Endodermal cell (in vitro differentiated cells): ENCODE data around the gene DMRTC2. TPM values are rescaled to one million over a fixed set of nuclear protein-coding genes. Genes with fewer than 3 reads are reported as not detected.
A peak's percentile ranks its signal among the peaks of the same experiment; 100 is the strongest.

Source experiments
- DNase-seq: peaks from one replicate; pipeline ENCODE4 v3.0.0-alpha.2; 2017
- H3K27ac ChIP-seq: 2 replicates; pipeline ENCODE4 v1.5.1; 2013; ENCODE audit warnings: mild to moderate bottlenecking, low read depth, low read length, moderate library complexity
- H3K27me3 ChIP-seq: 2 replicates; pipeline ENCODE4 v1.6.1; 2013; ENCODE audit warnings: mild to moderate bottlenecking, low read length, moderate library complexity; ENCODE audit not compliant: insufficient read depth, control insufficient read depth, poor library complexity, severe bottlenecking
- H3K36me3 ChIP-seq: 2 replicates; pipeline ENCODE4 v1.7.0; 2013; ENCODE audit warnings: mild to moderate bottlenecking, low read length, moderate library complexity; ENCODE audit not compliant: control insufficient read depth, insufficient read depth
- H3K4me1 ChIP-seq: one replicate; pipeline ENCODE4 v1.7.0; 2013; ENCODE audit warnings: low read length; ENCODE audit not compliant: control insufficient read depth, insufficient read depth
- H3K4me3 ChIP-seq: 2 replicates; pipeline ENCODE4 v1.5.1; 2013; ENCODE audit warnings: mild to moderate bottlenecking, low read length, moderate library complexity
- H3K9ac ChIP-seq: 2 replicates; pipeline ENCODE4 v1.6.1; 2013; ENCODE audit warnings: mild to moderate bottlenecking, low read length, moderate library complexity; ENCODE audit not compliant: poor library complexity, severe bottlenecking; ENCODE audit errors: extremely low read depth
- H3K9me3 ChIP-seq: 2 replicates; pipeline ENCODE4 v1.6.1; 2013; ENCODE audit warnings: mild to moderate bottlenecking, low read length, moderate library complexity; ENCODE audit not compliant: control insufficient read depth
- H3K27ac Mint-ChIP-seq: 2 replicates; pipeline ENCODE4 v1.8.0; 2020; ENCODE audit warnings: mixed read lengths
- H3K27me3 Mint-ChIP-seq: 2 replicates; pipeline ENCODE4 v1.8.0; 2021; ENCODE audit warnings: mild to moderate bottlenecking, mixed read lengths; ENCODE audit not compliant: insufficient read depth
- H3K36me3 Mint-ChIP-seq: 2 replicates; pipeline ENCODE4 v1.8.0; 2020; ENCODE audit warnings: low read depth, mixed read lengths
- H3K4me1 Mint-ChIP-seq: 2 replicates; pipeline ENCODE4 v1.8.0; 2020; ENCODE audit warnings: mixed read lengths
- H3K4me3 Mint-ChIP-seq: 2 replicates; pipeline ENCODE4 v1.8.0; 2020; ENCODE audit warnings: mild to moderate bottlenecking, moderate library complexity, mixed read lengths
- H3K9me3 Mint-ChIP-seq: 2 replicates; pipeline ENCODE4 v1.8.0; 2020; ENCODE audit warnings: mild to moderate bottlenecking, mixed read lengths
- CTCF ChIP-seq: fragments of 200-600 bp; sonication (generic); conservative IDR thresholded peaks from 2 replicates; pipeline ENCODE4 v1.5.0; 2021; ENCODE audit warnings: antibody characterized with exemption, mild to moderate bottlenecking
- WGBS, 2 experiments: methylation state at CpG; one replicate each; pipeline versions ENCODE4 v1.1.5 to v1.1.7; 2013; ENCODE audit warnings: missing lambda C conversion rate in 2 of 2, mixed read lengths in 1 of 2; ENCODE audit not compliant: insufficient coverage in 1 of 2, insufficient read length in 1 of 2; 5-methylcytosine and 5-hydroxymethylcytosine counted together
- total RNA-seq, 2 donors: library from RNA; stranded (reverse); fragmentation: NEBNext Ultra II Directional in 1 of 2; extraction: Animal tissue kit (Norgen Biotek cat#: 25700) in 1 of 2; gene quantifications; 2 replicates in 1 of 2; 3 replicates in 1 of 2; pipeline ENCODE4 v1.2.1, GENCODE V29; 2021

DMRTC2 gene
- total RNA-seq, 2 donors from 2014 or later = not detected

- Mint-ChIP-seq H3K4me3 (no peak overlapping the region), H3K27me3 (peaks cover 17% of the 10 kb centered on the region), H3K4me1 (peaks cover 2% of the 10 kb centered on the region), H3K9me3 (peaks cover 21% of the 10 kb centered on the region), H3K36me3 (no peaks in the 10 kb centered on the region), H3K27ac (no peak overlapping the region)
- H3K4me1 ChIP-seq = no peaks in the 10 kb centered on the region
- H3K9ac ChIP-seq = no peak overlapping the region
- no peak for DNase-seq
- no peak overlapping the region for H3K27ac ChIP-seq
- H3K36me3 ChIP-seq = no peaks in the 10 kb centered on the region
- no peak overlapping the region for H3K4me3 ChIP-seq
- WGBS, 2 experiments = 65 to 85% methylated on average over 3 to 9 of the region's 9 CpGs
- TF ChIP-seq CTCF = no peak
- H3K27me3 ChIP-seq = peaks cover 5% of the 10 kb centered on the region
- H3K9me3 ChIP-seq = no peaks in the 10 kb centered on the region
Observed at GRCh38 chr19:41799444-41800000, 45.3 kb upstream of the DMRTC2 start.

GRCh38 chr19:41801031-41801430 lies 43.8 kb upstream of the DMRTC2 start:
- DNase-seq = peak; percentile 17
- Histone ChIP-seq H3K27me3 (peaks cover 5% of the 10 kb centered on the region), H3K9ac (no peak overlapping the region), H3K27ac (no peak overlapping the region), H3K4me3 (no peak overlapping the region), H3K36me3 (no peaks in the 10 kb centered on the region), H3K4me1 (no peaks in the 10 kb centered on the region), H3K9me3 (no peaks in the 10 kb centered on the region)
- WGBS, 2 experiments = 82 to 83% methylated on average over 4 of the region's 4 CpGs
- Mint-ChIP-seq H3K9me3 (peaks cover 28% of the 10 kb centered on the region), H3K36me3 (no peaks in the 10 kb centered on the region), H3K27me3 (peaks cover 17% of the 10 kb centered on the region), H3K4me3 (no peak overlapping the region), H3K27ac (no peak overlapping the region), H3K4me1 (peaks cover 2% of the 10 kb centered on the region)
- no peak for TF ChIP-seq CTCF

GRCh38 chr19:41801792-41802211 lies 43.0 kb upstream of the DMRTC2 start:
- TF ChIP-seq CTCF = no peak
- peak; percentile 27 for DNase-seq
- no peak overlapping the region for H3K4me3 Mint-ChIP-seq
- H3K4me1 Mint-ChIP-seq = peaks cover 2% of the 10 kb centered on the region
- H3K4me1 ChIP-seq = no peaks in the 10 kb centered on the region
- H3K4me3 ChIP-seq = no peak overlapping the region
- peaks cover 11% of the 10 kb centered on the region for H3K27me3 Mint-ChIP-seq
- H3K27me3 ChIP-seq = peaks cover 5% of the 10 kb centered on the region
- no peak overlapping the region for H3K27ac Mint-ChIP-seq
- H3K36me3 Mint-ChIP-seq = no peaks in the 10 kb centered on the region
- peaks cover 28% of the 10 kb centered on the region for H3K9me3 Mint-ChIP-seq
- no peak overlapping the region for H3K9ac ChIP-seq
- no peaks in the 10 kb centered on the region for H3K9me3 ChIP-seq
- WGBS, 2 experiments = 68 to 75% methylated on average over 2 of the region's 2 CpGs
- no peak overlapping the region for H3K27ac ChIP-seq
- no peaks in the 10 kb centered on the region for H3K36me3 ChIP-seq
